ENCODE results near the gene MYL7. TPM values are rescaled to one million over a fixed set of nuclear protein-coding genes. Genes with fewer than 3 reads are reported as not detected.

Gene MYL7
- total RNA-seq, 1 donor from 2014 or later: 21.4 TPM

DNA sequence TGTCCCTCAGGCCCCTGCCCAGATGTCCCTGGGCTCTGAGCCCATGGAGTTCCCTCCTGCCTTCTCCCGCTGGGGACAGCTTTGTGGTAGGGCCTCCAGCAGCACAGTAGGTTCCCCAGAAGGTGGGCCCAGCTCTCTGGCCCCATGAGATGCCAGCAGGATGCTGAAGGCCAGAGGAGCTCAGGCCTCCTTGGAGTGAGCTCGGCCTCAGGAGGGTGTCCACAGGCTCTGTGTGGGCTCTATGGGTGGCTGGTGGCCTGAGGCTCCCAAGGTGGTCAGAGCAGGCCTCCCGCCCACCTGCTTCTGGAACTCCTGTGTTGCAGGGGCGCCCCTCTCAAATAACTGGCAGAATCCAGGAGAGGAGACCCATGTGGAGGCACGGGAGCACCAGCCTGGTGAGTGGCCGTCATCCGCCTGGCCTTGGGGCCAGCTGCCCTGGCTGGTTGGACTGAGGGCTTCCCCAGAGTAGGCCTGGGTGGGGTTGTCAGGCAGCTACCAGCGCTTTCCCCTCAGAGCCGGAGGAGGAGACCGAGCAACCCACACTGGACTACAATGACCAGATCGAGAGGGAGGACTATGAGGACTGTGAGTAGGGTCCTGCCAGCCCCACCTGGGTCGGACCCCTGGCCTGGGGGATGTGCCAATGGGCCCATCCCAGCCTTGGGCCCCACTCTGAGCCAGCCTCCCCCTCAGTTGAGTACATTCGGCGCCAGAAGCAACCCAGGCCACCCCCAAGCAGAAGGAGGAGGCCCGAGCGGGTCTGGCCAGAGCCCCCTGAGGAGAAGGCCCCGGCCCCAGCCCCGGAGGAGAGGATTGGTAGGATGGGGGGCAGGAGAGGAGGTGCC, 33.8 kb downstream of the MYL7 start:
- H3K4me3 ChIP-seq (ENCODE audit: low read length in 3 of 3): no peak overlapping the region

DNA sequence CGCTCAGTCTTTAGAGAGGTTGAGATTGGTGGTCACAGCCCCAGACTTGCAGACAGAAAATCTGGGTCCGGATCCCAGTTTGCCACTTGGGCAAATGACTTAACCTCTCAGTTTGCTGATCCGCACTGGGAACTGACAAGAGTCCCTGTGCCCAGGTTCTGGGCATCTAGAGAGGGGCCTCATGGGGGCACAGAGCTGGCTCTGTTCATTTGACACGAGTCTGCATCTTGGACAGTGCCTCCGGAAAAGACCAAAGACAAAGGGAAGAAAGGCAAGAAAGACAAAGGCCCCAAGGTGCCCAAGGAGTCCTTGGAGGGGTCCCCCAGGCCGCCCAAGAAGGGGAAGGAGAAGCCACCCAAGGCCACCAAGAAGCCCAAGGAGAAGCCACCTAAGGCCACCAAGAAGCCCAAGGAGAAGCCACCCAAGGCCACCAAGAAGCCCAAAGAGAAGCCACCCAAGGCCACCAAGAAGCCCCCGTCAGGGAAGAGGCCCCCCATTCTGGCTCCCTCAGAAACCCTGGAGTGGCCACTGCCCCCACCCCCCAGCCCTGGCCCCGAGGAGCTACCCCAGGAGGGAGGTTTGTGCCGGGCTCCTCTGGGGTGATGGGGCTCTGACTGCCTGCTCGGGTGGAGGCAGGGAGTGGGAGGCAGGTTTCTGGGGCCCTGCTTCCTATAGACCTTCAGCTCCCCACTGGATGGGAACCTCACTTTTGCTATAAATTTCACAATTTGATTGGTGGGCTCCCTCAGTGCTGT, 34.6 kb downstream of the MYL7 start:
- Histone ChIP-seq H3K27ac (ENCODE audit: low read depth, low read length) (peak overlapping the region; percentile 52), H3K36me3 (ENCODE audit: control insufficient read depth in 3 of 3, insufficient read depth in 3 of 3, low read length in 3 of 3) (peaks cover 0 to 4% (median 3%) of the 10 kb centered on the region in 3 donors), H3K9me3 (ENCODE audit: control insufficient read depth in 3 of 3, low read length in 3 of 3) (no peaks in the 10 kb centered on the region), H3K4me1 (ENCODE audit: control insufficient read depth in 3 of 3, insufficient read depth in 3 of 3, low read length in 3 of 3) (peaks cover 12 to 26% (median 21%) of the 10 kb centered on the region in 3 donors), H3K27me3 (ENCODE audit: control insufficient read depth in 3 of 3, insufficient read depth in 3 of 3, low read length in 3 of 3) (peaks cover 10 to 25% (median 16%) of the 10 kb centered on the region in 3 donors), H3K4me3 (ENCODE audit: low read length in 3 of 3) (no peak overlapping the region), H3K9ac (ENCODE audit: low read depth in 1 of 3, low read length in 3 of 3) (peak overlapping the region in 1 of 3 donors; percentile 47)

More for the DNA sequence above, 33.8 kb downstream of the MYL7 start:
- H3K27me3 ChIP-seq (ENCODE audit: control insufficient read depth in 3 of 3, insufficient read depth in 3 of 3, low read length in 3 of 3): peaks cover 14 to 26% (median 16%) of the 10 kb centered on the region in 3 donors
- H3K4me1 ChIP-seq (ENCODE audit: control insufficient read depth in 3 of 3, insufficient read depth in 3 of 3, low read length in 3 of 3): peaks cover 12 to 30% (median 21%) of the 10 kb centered on the region in 3 donors
- no peak overlapping the region for H3K27ac ChIP-seq (ENCODE audit: low read depth, low read length)
- peak overlapping the region in 1 of 3 donors; percentile 33 for H3K9ac ChIP-seq (ENCODE audit: low read depth in 1 of 3, low read length in 3 of 3)
- peaks cover 0 to 5% (median 4%) of the 10 kb centered on the region in 3 donors for H3K36me3 ChIP-seq (ENCODE audit: control insufficient read depth in 3 of 3, insufficient read depth in 3 of 3, low read length in 3 of 3)
- H3K9me3 ChIP-seq (ENCODE audit: control insufficient read depth in 3 of 3, low read length in 3 of 3): no peaks in the 10 kb centered on the region

- Histone ChIP-seq H3K27me3 (ENCODE audit: control insufficient read depth in 3 of 3, insufficient read depth in 3 of 3, low read length in 3 of 3) (peaks cover 10 to 22% (median 16%) of the 10 kb centered on the region in 3 donors), H3K27ac (ENCODE audit: low read depth, low read length) (peak overlapping the region; percentile 52), H3K4me1 (ENCODE audit: control insufficient read depth in 3 of 3, insufficient read depth in 3 of 3, low read length in 3 of 3) (peaks cover 17 to 31% (median 28%) of the 10 kb centered on the region in 3 donors), H3K9me3 (ENCODE audit: control insufficient read depth in 3 of 3, low read length in 3 of 3) (no peaks in the 10 kb centered on the region), H3K36me3 (ENCODE audit: control insufficient read depth in 3 of 3, insufficient read depth in 3 of 3, low read length in 3 of 3) (peaks cover 0 to 4% (median 0%) of the 10 kb centered on the region in 3 donors), H3K9ac (ENCODE audit: low read depth in 1 of 3, low read length in 3 of 3) (peak overlapping the region in 1 of 3 donors; percentile 47), H3K4me3 (ENCODE audit: low read length in 3 of 3) (peak overlapping the region; percentile 45 to 73 (median 66))
Observed at GRCh38 chr7:44105832-44106231, 35.3 kb downstream of the MYL7 start.

- Histone ChIP-seq H3K4me1 (ENCODE audit: control insufficient read depth in 3 of 3, insufficient read depth in 3 of 3, low read length in 3 of 3) (peaks cover 17 to 33% (median 32%) of the 10 kb centered on the region in 3 donors), H3K27me3 (ENCODE audit: control insufficient read depth in 3 of 3, insufficient read depth in 3 of 3, low read length in 3 of 3) (peaks cover 10 to 18% (median 16%) of the 10 kb centered on the region in 3 donors), H3K36me3 (ENCODE audit: control insufficient read depth in 3 of 3, insufficient read depth in 3 of 3, low read length in 3 of 3) (peaks cover 0 to under 1% (median 0%) of the 10 kb centered on the region in 3 donors), H3K9ac (ENCODE audit: low read depth in 1 of 3, low read length in 3 of 3) (peak overlapping the region in 2 of 3 donors; percentile 74), H3K4me3 (ENCODE audit: low read length in 3 of 3) (peak overlapping the region; percentile 65 to 73 (median 66)), H3K9me3 (ENCODE audit: control insufficient read depth in 3 of 3, low read length in 3 of 3) (no peaks in the 10 kb centered on the region), H3K27ac (ENCODE audit: low read depth, low read length) (peak overlapping the region; percentile 77)
Observed at GRCh38 chr7:44104860-44105771, 36.0 kb downstream of the MYL7 start.

DNA sequence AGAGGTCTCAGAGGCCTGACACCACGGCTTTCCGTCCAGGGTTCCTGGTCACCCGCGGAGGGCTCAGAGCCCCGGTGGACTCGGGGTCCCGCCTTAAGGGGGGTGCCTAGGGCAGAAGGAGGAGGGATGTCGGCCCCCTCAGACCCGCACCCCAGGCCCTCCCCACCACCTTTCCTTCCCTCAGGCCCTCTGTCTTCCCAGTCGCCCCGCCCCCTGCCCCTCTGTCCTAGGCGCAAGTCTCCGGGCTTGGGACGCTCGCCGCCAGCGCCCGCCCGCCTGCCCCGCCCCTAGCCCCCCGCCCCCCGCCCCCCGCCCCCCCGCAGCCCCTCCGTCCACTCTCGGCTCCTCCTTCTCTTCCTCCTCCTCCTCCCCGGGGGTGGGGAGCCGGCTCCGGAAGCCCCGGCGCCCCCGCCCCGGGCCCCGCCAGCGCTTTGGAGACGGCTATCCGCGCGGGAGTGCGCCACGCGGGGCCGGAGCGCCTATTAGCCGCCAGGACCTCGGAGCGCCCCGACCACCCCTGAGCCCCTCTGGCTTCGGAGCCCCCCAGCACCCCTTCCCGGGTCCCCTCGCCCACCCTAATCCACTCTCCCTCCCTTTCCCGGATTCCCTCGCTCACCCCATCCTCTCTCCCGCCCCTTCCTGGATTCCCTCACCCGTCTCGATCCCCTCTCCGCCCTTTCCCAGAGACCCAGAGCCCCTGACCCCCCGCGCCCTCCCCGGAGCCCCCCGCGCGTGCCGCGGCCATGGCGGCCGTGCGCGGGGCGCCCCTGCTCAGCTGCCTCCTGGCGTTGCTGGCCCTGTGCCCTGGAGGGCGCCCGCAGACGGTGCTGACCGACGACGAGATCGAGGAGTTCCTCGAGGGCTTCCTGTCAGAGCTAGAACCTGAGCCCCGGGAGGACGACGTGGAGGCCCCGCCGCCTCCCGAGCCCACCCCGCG, 36.9 kb downstream of the MYL7 start, which contains the start of gene AEBP1:
Gene AEBP1 (plus strand): TSS at position 423 of the 937 bp plus-strand sequence. CDS start 321 bp downstream, at position 744.
- H3K27ac ChIP-seq (ENCODE audit: low read depth, low read length): peak within 1 kb of the TSS; percentile 77
- H3K4me3 ChIP-seq (ENCODE audit: low read length in 3 of 3): peak within 1 kb of the TSS; percentile 65 to 73 (median 66)
- peak within 1 kb of the TSS in 2 of 3 donors; percentile 74 for H3K9ac ChIP-seq (ENCODE audit: low read depth in 1 of 3, low read length in 3 of 3)
- peaks cover 10 to 16% (median 14%) of the 10 kb centered on the region in 3 donors for H3K27me3 ChIP-seq (ENCODE audit: control insufficient read depth in 3 of 3, insufficient read depth in 3 of 3, low read length in 3 of 3)
- peaks cover 17 to 33% (median 32%) of the 10 kb centered on the region in 3 donors for H3K4me1 ChIP-seq (ENCODE audit: control insufficient read depth in 3 of 3, insufficient read depth in 3 of 3, low read length in 3 of 3)
- no peaks in the 10 kb centered on the region for H3K9me3 ChIP-seq (ENCODE audit: control insufficient read depth in 3 of 3, low read length in 3 of 3)
- no peaks in the 10 kb centered on the region for H3K36me3 ChIP-seq (ENCODE audit: control insufficient read depth in 3 of 3, insufficient read depth in 3 of 3, low read length in 3 of 3)

DNA sequence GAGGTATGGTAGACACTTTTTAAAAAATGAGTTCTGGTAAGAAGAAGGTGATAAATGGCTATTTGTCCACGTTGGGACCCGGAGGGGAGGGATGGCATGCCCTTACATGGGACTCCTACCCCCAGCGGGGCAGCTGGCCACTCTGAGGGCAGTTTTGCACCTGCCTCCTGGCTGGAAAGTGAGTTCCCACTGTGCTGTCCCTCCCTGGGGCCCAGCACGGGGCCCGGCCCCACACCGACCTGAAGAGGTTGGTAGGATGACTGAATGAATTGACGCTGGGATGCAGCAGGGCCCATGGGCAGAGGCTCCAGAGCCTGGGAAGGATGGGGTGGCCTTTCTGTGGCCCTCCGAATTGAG, 37.6 kb downstream of the MYL7 start:
- H3K36me3 ChIP-seq (ENCODE audit: control insufficient read depth in 3 of 3, insufficient read depth in 3 of 3, low read length in 3 of 3): no peaks in the 10 kb centered on the region
- peaks cover 17 to 33% (median 32%) of the 10 kb centered on the region in 3 donors for H3K4me1 ChIP-seq (ENCODE audit: control insufficient read depth in 3 of 3, insufficient read depth in 3 of 3, low read length in 3 of 3)
- no peak overlapping the region for H3K4me3 ChIP-seq (ENCODE audit: low read length in 3 of 3)
- peak overlapping the region; percentile 75 for H3K27ac ChIP-seq (ENCODE audit: low read depth, low read length)
- peaks cover 10 to 16% (median 14%) of the 10 kb centered on the region in 3 donors for H3K27me3 ChIP-seq (ENCODE audit: control insufficient read depth in 3 of 3, insufficient read depth in 3 of 3, low read length in 3 of 3)
- H3K9me3 ChIP-seq (ENCODE audit: control insufficient read depth in 3 of 3, low read length in 3 of 3): no peaks in the 10 kb centered on the region
- H3K9ac ChIP-seq (ENCODE audit: low read depth in 1 of 3, low read length in 3 of 3): no peak overlapping the region

GRCh38 chr7:44102846-44103565, 38.1 kb downstream of the MYL7 start:
- Histone ChIP-seq H3K9ac (ENCODE audit: low read depth in 1 of 3, low read length in 3 of 3) (peak overlapping the region in 1 of 3 donors; percentile 16), H3K9me3 (ENCODE audit: control insufficient read depth in 3 of 3, low read length in 3 of 3) (no peaks in the 10 kb centered on the region), H3K4me1 (ENCODE audit: control insufficient read depth in 3 of 3, insufficient read depth in 3 of 3, low read length in 3 of 3) (peaks cover 17 to 33% (median 32%) of the 10 kb centered on the region in 3 donors), H3K27me3 (ENCODE audit: control insufficient read depth in 3 of 3, insufficient read depth in 3 of 3, low read length in 3 of 3) (peaks cover 10 to 16% (median 14%) of the 10 kb centered on the region in 3 donors), H3K36me3 (ENCODE audit: control insufficient read depth in 3 of 3, insufficient read depth in 3 of 3, low read length in 3 of 3) (no peaks in the 10 kb centered on the region), H3K4me3 (ENCODE audit: low read length in 3 of 3) (no peak overlapping the region), H3K27ac (ENCODE audit: low read depth, low read length) (peak overlapping the region; percentile 75)

Measured in skeletal muscle tissue (tissue), 4 donors.